Sigmoid colon (tissue), 4 donors: ENCODE results near the gene SUSD1.

Source experiments
- CTCF ChIP-seq, 4 experiments: fragments of 450-650 bp in 3 of 4; fragments of 200-600 bp in 1 of 4; IDR thresholded peaks; one replicate each; pipeline ENCODE4 v1.5.1; 2016 to 2019; ENCODE audit warnings: antibody characterized with exemption in 4 of 4, mild to moderate bottlenecking in 3 of 4, moderate library complexity in 2 of 4
- EP300 ChIP-seq, 4 donors: sonication (generic); formaldehyde crosslinking; IDR thresholded peaks; one replicate each; pipeline ENCODE4 v1.6.1; 2017; ENCODE audit warnings: antibody characterized with exemption in 4 of 4
- POLR2A ChIP-seq, 2 donors: fragments of 450-650 bp; IDR thresholded peaks; one replicate each; pipeline ENCODE4 v1.6.1; 2016; ENCODE audit warnings: antibody characterized with exemption in 2 of 2, mild to moderate bottlenecking in 2 of 2, moderate library complexity in 2 of 2

DNA sequence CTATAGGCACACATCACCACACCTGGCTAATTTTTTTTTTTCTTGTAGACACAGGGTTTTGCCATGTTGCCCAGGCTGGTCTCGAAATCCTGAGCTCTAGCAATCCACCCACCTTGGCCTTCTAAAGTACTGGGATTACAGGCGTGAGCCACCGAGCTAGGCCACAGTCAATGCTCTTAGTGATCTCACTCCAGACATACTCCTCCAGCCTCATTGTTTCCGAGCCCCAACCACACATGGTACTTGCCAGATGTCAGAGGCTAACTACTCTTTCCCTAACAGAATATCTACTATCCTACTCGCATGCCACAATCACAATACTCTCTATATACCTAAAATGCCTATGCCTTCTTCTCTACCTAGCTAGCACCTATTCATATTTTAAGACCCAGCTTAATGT, 17.1 kb downstream of the SUSD1 start:
- TF ChIP-seq EP300 (IDR thresholded peaks at IDR 0.05): no peak
- TF ChIP-seq CTCF (IDR thresholded peaks at IDR 0.05): no peak
- TF ChIP-seq POLR2A (IDR thresholded peaks at IDR 0.05): no peak
